SK-N-SH (cell line): ENCODE measurements around the gene PRKCA. TPM values are rescaled to one million over a fixed set of nuclear protein-coding genes. Genes with fewer than 3 reads are reported as not detected.

Source experiments
- CTCF ChIA-PET: fragments of 300-600, 350-600 bp; formaldehyde crosslinking; extraction: SDS; loops from one replicate; lab custom pipeline; 2021; lab: Yijun Ruan, JAX
- POLR2A ChIA-PET: fragments of 350-600 bp; sonication (Branson Sonifier 250); formaldehyde crosslinking; extraction: SDS; loops from one replicate; lab custom pipeline; 2020; ENCODE audit warnings: antibody characterized with exemption, inconsistent platforms; lab: Yijun Ruan, JAX
- DNase-seq: peaks from one replicate; pipeline ENCODE4 v3.0.0; 2012
- H2AFZ ChIP-seq: fragments of 200-600 bp; sonication (generic); 2 replicates; pipeline ENCODE4 v1.8.1; 2016; ENCODE audit warnings: antibody characterized with exemption, mild to moderate bottlenecking, low read depth
- H3F3A ChIP-seq: fragments of 200-600 bp; sonication (generic); replicated peaks from 2 replicates; pipeline ENCODE3; 2016; ENCODE audit warnings: antibody characterized with exemption, mild to moderate bottlenecking; ENCODE audit not compliant: insufficient read depth
- H3K27ac ChIP-seq, 2 experiments: fragments of 200-500 bp in 1 of 2; fragments of 200-600 bp in 1 of 2; sonication (Bioruptor generic) in 1 of 2; sonication (generic), shearing (Covaris generic) in 1 of 2; 2 replicates each; pipeline versions ENCODE4 v1.5.1 to v1.6.1; 2014 to 2016; ENCODE audit warnings: low read depth in 2 of 2, inconsistent platforms in 1 of 2, low read length in 1 of 2, mild to moderate bottlenecking in 1 of 2, mixed read lengths in 1 of 2
- H3K27me3 ChIP-seq: fragments of 200-600 bp; sonication (generic), shearing (Covaris generic); 2 replicates; pipeline ENCODE4 v1.6.1; 2016; ENCODE audit warnings: mixed run types; ENCODE audit not compliant: insufficient read depth
- H3K36me3 ChIP-seq, 2 experiments: fragments of 200-500 bp in 1 of 2; fragments of 200-600 bp in 1 of 2; sonication (Bioruptor generic) in 1 of 2; sonication (generic) in 1 of 2; replicated peaks in 1 of 2; 2 replicates each; pipeline versions ENCODE3 to v1.5.1; 2014 to 2016; ENCODE audit warnings: low read length in 1 of 2, mild to moderate bottlenecking in 1 of 2; ENCODE audit not compliant: insufficient read depth in 2 of 2, control insufficient read depth in 1 of 2
- H3K4me1 ChIP-seq, 2 experiments: fragments of 200-500 bp in 1 of 2; fragments of 200-600 bp in 1 of 2; sonication (Bioruptor generic) in 1 of 2; sonication (generic), shearing (Covaris generic) in 1 of 2; 2 replicates each; pipeline versions ENCODE4 v1.5.1 to v1.6.1; 2014 to 2016; ENCODE audit warnings: low read depth in 1 of 2, low read length in 1 of 2, mixed run types in 1 of 2; ENCODE audit not compliant: insufficient read depth in 2 of 2, control insufficient read depth in 1 of 2
- H3K4me2 ChIP-seq: fragments of 200-600 bp; sonication (generic), shearing (Covaris generic); 2 replicates; pipeline ENCODE4 v1.6.1; 2017; ENCODE audit warnings: mixed run types
- H3K4me3 ChIP-seq, 2 experiments: fragments of 200-500 bp in 1 of 2; fragments of 200-600 bp in 1 of 2; sonication (Bioruptor generic) in 1 of 2; sonication (generic), shearing (Covaris generic) in 1 of 2; 2 replicates each; pipeline versions ENCODE4 v1.5.1 to v1.8.1; 2014 to 2016; ENCODE audit warnings: low read depth in 2 of 2, inconsistent platforms in 1 of 2, low read length in 1 of 2, mild to moderate bottlenecking in 1 of 2, mixed read lengths in 1 of 2, moderate library complexity in 1 of 2
- H3K79me2 ChIP-seq: fragments of 200-600 bp; sonication (generic); 2 replicates; pipeline ENCODE4 v1.8.1; 2017; ENCODE audit warnings: mild to moderate bottlenecking; ENCODE audit not compliant: insufficient read depth
- H3K9ac ChIP-seq: fragments of 200-600 bp; sonication (generic); 2 replicates; pipeline ENCODE4 v1.6.1; 2017; ENCODE audit warnings: mixed run types
- H3K9me2 ChIP-seq: fragments of 200-600 bp; sonication (generic); 2 replicates; pipeline ENCODE4 v1.6.1; 2017; ENCODE audit warnings: mixed run types
- H3K9me3 ChIP-seq: fragments of 200-600 bp; sonication (generic); 2 replicates; pipeline ENCODE4 v1.6.1; 2017; ENCODE audit warnings: mixed run types, mild to moderate bottlenecking, moderate library complexity
- H4K20me1 ChIP-seq: fragments of 200-600 bp; sonication (generic); 2 replicates; pipeline ENCODE4 v1.6.1; 2017; ENCODE audit warnings: mild to moderate bottlenecking, mixed run types; ENCODE audit not compliant: insufficient read depth
- CHD2 ChIP-seq: fragments of 150-350 bp; IDR thresholded peaks from 2 replicates; pipeline ENCODE4 v1.6.1; 2018; ENCODE audit warnings: low read length; ENCODE audit not compliant: partially characterized antibody
- ELF1 ChIP-seq: IDR thresholded peaks from 2 replicates; pipeline ENCODE4 v1.4.0; 2012
- FOSL2 ChIP-seq: IDR thresholded peaks from 2 replicates; pipeline ENCODE4 v1.4.0; 2012; ENCODE audit warnings: low read depth, mild to moderate bottlenecking, moderate library complexity, borderline replicate concordance
- FOXJ3 ChIP-seq: sonication (generic); formaldehyde crosslinking; IDR thresholded peaks from 2 replicates; pipeline ENCODE4 v1.5.1; 2020; ENCODE audit warnings: mild to moderate bottlenecking, missing genetic modification reagents
- GABPA ChIP-seq: IDR thresholded peaks from 2 replicates; pipeline ENCODE4 v1.4.0; 2012; ENCODE audit warnings: low read depth, mild to moderate bottlenecking
- IRF3 ChIP-seq: fragments of 150-350 bp; IDR thresholded peaks from 2 replicates; pipeline ENCODE4 v1.6.1; 2016; ENCODE audit warnings: mild to moderate bottlenecking, low read depth, low read length
- JUND ChIP-seq: IDR thresholded peaks from 2 replicates; pipeline ENCODE4 v1.4.0; 2012
- MEF2A ChIP-seq: IDR thresholded peaks from 2 replicates; pipeline ENCODE4 v1.4.0; 2012; ENCODE audit warnings: low read depth, borderline replicate concordance
- MXI1 ChIP-seq: IDR thresholded peaks from 2 replicates; pipeline ENCODE4 v1.6.1; 2012; ENCODE audit warnings: mild to moderate bottlenecking, low read depth, low read length, improper control_type of control experiment
- NRF1 ChIP-seq: IDR thresholded peaks from 2 replicates; pipeline ENCODE4 v1.6.1; 2012; ENCODE audit warnings: low read depth, mild to moderate bottlenecking, low read length
- PBX3 ChIP-seq: IDR thresholded peaks from 2 replicates; pipeline ENCODE4; 2012
- POLR2AphosphoS5 ChIP-seq: IDR thresholded peaks from 2 replicates; pipeline ENCODE4 v1.6.1; 2012; ENCODE audit warnings: low read depth, low read length
- RAD21 ChIP-seq: IDR thresholded peaks from 2 replicates; pipeline ENCODE4 v1.6.1; 2012; ENCODE audit warnings: mild to moderate bottlenecking, low read length
- RFX5 ChIP-seq: IDR thresholded peaks from 2 replicates; pipeline ENCODE4 v1.6.1; 2012; ENCODE audit warnings: mild to moderate bottlenecking, improper control_type of control experiment, low read length
- RXRA ChIP-seq: IDR thresholded peaks from 2 replicates; pipeline ENCODE4 v1.4.0; 2012; ENCODE audit warnings: low read depth, mild to moderate bottlenecking, borderline replicate concordance
- SMC3 ChIP-seq: IDR thresholded peaks from 2 replicates; pipeline ENCODE4 v1.6.1; 2012; ENCODE audit warnings: low read depth, low read length, improper control_type of control experiment
- TCF12 ChIP-seq: IDR thresholded peaks from 2 replicates; pipeline ENCODE4 v1.4.0; 2012
- TEAD4 ChIP-seq: IDR thresholded peaks from 2 replicates; pipeline ENCODE4 v1.4.0; 2012; ENCODE audit warnings: mild to moderate bottlenecking, borderline replicate concordance; ENCODE audit not compliant: insufficient read depth
- USF1 ChIP-seq: IDR thresholded peaks from 2 replicates; pipeline ENCODE4 v1.4.0; 2012; ENCODE audit warnings: low read depth, borderline replicate concordance
- YY1 ChIP-seq: IDR thresholded peaks from 2 replicates; pipeline ENCODE4 v1.4.0; 2012; ENCODE audit warnings: low read depth, mild to moderate bottlenecking
- WGBS: methylation state at CpG from one replicate; pipeline ENCODE4 v1.1.6; 2017; ENCODE audit warnings: low lambda C conversion rate; 5-methylcytosine and 5-hydroxymethylcytosine counted together
- polyA plus RNA-seq, 3 experiments: library from polyadenylated mRNA; depleted of rRNA; stranded (reverse); fragments of >200 nt; gene quantifications; 2 replicates each; pipeline ENCODE4 v1.2.3, GENCODE V29; 2012

Gene PRKCA
- polyA plus RNA-seq, 1 of the 3 experiments (the other 2 are of a cell fraction): 108 TPM

GRCh38 chr17:66507103-66507923 is 204.9 kb downstream of the PRKCA start (continued):
- TF ChIP-seq TEAD4 (no peak), RAD21 (no peak), RXRA (0 out of 2 replicates have a peak, but pooled peaks have one; percentile 36), POLR2AphosphoS5 (peak; percentile 47; the same call in 1 of the 2 replicates), YY1 (no peak), IRF3 (no peak), FOSL2 (peak; percentile 86)

- no peak overlapping the region for H3K4me3 ChIP-seq
- H3K4me2 ChIP-seq: peak overlapping the region; percentile 60
- H3K9me2 ChIP-seq: no peaks in the 10 kb centered on the region
- CTCF ChIA-PET: interaction anchor here (0.8 to 1.1 kb wide), 4 partner anchors 41 to 308 kb away, joined by 3 read pairs; no protein-coding TSS in a partner anchor
- peaks cover 47% of the 10 kb centered on the region for H3F3A ChIP-seq
- DNase-seq: no peak
- peaks cover 0 to 9% of the 10 kb centered on the region in 2 experiments for H3K36me3 ChIP-seq
- no peaks in the 10 kb centered on the region for H3K27me3 ChIP-seq
- H3K9ac ChIP-seq: peak overlapping the region; percentile 32; the same call in 1 of the 2 replicates
- peaks cover 100% of the 10 kb centered on the region for H3K79me2 ChIP-seq
- POLR2A ChIA-PET: no interaction called here
- H3K9me3 ChIP-seq: no peaks in the 10 kb centered on the region
- peak overlapping the region; percentile 25; the same call in 1 of the 2 replicates for H2AFZ ChIP-seq
- 84% methylated on average over 10 of the region's 10 CpGs for WGBS
- TF ChIP-seq ELF1: no peak
- TF ChIP-seq MXI1: no peak
- no peak for TF ChIP-seq CHD2
- no peak for TF ChIP-seq RXRA
- no peak for TF ChIP-seq IRF3
- TF ChIP-seq FOXJ3 (CRISPR knock-in tag): no peak
- TF ChIP-seq USF1: no peak
- no peak for TF ChIP-seq SMC3
- no peak for TF ChIP-seq PBX3
- no peak for TF ChIP-seq JUND
- TF ChIP-seq TCF12: no peak
- TF ChIP-seq GABPA: no peak
- no peak for TF ChIP-seq MEF2A
- no peak for TF ChIP-seq RFX5
- no peak for TF ChIP-seq NRF1
- TF ChIP-seq, all 33 proteins: peak for 0
- H3K4me1 ChIP-seq: peaks cover 5 to 34% of the 10 kb centered on the region in 2 experiments
- H3K27ac ChIP-seq: peak overlapping the region; percentile 69 to 83
- 0 out of 2 replicates have a peak, but pooled peaks cover 3% of the 10 kb centered on the region for H4K20me1 ChIP-seq
Observed at GRCh38 chr17:66507982-66508760, 205.8 kb downstream of the PRKCA start.
